Hippocampal formation (tissue), 2 donors: ENCODE results near the gene POU4F1.
"Not testable (repeated sequence)": the region's sequence is repeated elsewhere in the genome, so short reads cannot be mapped to it uniquely, and the experiment has no call there.

Experiments used
- DNase-seq, 2 donors: peaks; one replicate each; lab custom pipeline; 2025; lab: John Stamatoyannopoulos, UW

The POU4F1 gene

GRCh38 chr13:78603240-78603957 is at the start of gene POU4F1:
Gene POU4F1 (minus strand): TSS chr13:78603552. CDS start chr13:78603326, 226 bp downstream.
- DNase-seq, result no peak

DNA sequence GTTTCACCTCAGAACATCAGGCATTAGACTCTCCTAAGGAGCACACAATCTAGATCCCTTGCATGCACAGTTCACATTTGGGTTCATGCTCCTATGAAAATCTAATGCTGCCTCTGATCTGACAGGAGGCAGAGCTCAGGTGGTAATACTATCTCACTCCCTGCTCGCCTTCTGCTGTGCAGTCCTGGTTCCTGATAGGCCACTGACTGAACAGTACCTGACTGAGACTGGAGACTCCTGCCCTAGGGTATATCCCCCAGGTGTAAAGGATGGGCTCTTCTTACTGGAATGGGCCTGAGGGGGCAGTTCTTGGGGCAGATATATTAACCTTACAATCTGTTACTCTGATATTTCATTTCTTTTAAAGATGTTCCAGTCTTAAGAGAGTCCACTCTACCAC is 49.3 kb upstream of the POU4F1 start:
- DNase-seq, result no peak

GRCh38 chr13:78650717-78651083 is 47.3 kb upstream of the POU4F1 start:
- no peak for DNase-seq

GRCh38 chr13:78649997-78650716 is 46.8 kb upstream of the POU4F1 start:
- no peak for DNase-seq

- DNase-seq, result not testable (repeated sequence)
These were observed 43.8 kb upstream of the POU4F1 start for GRCh38 chr13:78647109-78647678.

- DNase-seq, result no peak
These were observed 34.9 kb upstream of the POU4F1 start for GRCh38 chr13:78638216-78638615.

- no peak for DNase-seq
These were observed 33.1 kb upstream of the POU4F1 start for GRCh38 chr13:78636495-78636894.

GRCh38 chr13:78632996-78633395 is 29.6 kb upstream of the POU4F1 start:
- DNase-seq, result no peak

DNA sequence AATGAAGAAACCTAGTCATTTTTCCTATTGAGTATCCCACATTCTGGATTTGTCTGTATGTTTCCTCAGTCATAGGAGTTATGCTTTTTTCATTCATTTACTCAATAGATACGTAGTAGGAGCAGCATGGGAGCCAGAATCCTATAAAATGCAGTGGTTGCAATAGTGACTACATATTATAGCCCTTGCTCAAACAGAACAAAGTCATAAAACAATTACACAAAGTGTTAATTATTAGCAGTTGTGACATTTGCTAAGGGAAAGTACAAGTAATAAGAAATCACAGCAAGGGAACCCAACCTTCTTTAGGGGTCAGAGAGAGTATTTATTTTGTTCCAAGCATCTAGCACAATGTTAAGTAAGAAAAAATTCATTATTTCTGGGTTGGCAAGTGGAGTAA is 27.7 kb upstream of the POU4F1 start:
- DNase-seq, result no peak

DNA sequence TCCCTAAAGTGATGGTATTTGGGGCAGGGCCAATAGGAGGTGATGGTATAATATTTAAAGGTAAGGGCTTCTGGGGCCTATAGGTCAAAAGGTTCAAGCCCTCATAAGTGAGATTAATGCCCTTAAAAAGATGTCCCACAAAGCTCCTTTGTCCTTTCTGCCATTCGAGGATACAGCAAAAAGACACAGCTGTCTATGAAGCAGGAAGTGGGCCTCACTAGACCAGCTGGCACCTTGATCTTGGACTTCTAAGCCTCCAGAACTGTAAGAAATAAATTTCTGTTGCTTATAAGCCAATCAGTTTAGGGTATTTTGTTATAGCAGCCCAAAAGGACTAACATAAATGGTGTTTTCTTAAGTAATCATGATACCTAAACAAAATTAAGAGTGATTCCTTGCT is 27.2 kb upstream of the POU4F1 start:
- no peak for DNase-seq

GRCh38 chr13:78625384-78625783 is 22.0 kb upstream of the POU4F1 start:
- no peak for DNase-seq

- DNase-seq, result no peak
These were observed 19.8 kb upstream of the POU4F1 start for GRCh38 chr13:78623132-78623531.

GRCh38 chr13:78620936-78621470 is 17.7 kb upstream of the POU4F1 start:
- DNase-seq, result no peak

- no peak for DNase-seq
These were observed 15.1 kb upstream of the POU4F1 start for GRCh38 chr13:78618411-78618810.

- no peak for DNase-seq
These were observed 7.7 kb upstream of the POU4F1 start for GRCh38 chr13:78611040-78611439.

DNA sequence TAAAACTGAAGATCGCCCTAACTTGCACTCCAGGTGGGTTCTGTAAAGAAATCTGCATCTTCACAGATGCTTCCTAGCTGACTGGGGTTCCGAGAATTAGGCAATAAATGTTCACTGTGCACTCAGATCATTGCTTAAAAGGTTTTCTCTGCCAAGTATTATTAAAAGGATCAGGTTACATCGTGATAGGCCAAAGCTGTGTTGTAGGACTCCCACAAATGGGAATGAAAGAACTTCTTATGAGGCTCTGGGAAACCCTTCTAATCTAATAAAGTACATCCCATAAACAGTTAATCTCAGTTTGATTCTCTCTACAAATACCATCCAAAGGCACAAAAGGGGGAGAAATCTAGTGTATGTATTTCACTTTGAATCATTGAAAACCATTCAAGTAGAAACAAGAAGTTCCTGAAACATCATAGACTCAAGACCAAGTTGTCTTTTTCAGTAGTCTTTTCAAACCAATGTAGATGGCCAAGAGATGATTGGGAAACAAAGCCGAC is 7.1 kb upstream of the POU4F1 start:
- no peak for DNase-seq

DNA sequence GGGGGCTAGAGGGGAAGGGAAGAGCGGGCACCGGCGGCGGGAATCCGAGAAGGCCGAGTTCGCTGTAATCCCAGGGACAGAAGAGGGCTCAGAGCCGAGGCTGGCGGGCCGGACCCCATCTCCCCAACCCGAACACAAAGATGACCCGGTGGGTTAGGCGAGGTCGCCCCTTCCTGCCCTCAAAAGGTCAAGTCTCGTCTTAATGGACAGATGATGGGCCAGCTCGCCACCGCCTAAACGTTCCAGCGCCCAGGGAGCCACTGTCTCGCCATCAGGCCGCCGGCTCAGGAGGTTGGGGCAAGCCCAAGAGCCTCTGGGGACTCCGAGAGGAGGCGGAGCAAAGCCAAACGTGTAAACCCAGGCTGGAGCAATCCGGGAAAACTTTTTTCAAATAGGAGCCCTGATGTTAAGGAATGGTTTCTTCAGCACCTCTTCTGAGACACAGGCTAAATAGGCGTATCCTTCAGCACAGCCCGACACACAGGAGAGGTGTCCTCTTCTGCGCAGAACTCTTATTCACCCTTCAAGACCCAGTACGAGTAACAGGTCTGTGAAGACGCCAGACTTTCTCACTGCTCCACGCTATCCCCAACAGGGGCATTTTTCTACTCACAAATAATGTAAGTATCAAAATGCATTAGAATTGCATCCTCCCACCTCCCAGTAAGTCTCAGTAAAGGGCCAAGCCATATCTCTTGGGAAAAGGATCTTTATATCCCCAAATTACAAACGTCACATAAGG is 6.3 kb upstream of the POU4F1 start:
- DNase-seq, result no peak

DNA sequence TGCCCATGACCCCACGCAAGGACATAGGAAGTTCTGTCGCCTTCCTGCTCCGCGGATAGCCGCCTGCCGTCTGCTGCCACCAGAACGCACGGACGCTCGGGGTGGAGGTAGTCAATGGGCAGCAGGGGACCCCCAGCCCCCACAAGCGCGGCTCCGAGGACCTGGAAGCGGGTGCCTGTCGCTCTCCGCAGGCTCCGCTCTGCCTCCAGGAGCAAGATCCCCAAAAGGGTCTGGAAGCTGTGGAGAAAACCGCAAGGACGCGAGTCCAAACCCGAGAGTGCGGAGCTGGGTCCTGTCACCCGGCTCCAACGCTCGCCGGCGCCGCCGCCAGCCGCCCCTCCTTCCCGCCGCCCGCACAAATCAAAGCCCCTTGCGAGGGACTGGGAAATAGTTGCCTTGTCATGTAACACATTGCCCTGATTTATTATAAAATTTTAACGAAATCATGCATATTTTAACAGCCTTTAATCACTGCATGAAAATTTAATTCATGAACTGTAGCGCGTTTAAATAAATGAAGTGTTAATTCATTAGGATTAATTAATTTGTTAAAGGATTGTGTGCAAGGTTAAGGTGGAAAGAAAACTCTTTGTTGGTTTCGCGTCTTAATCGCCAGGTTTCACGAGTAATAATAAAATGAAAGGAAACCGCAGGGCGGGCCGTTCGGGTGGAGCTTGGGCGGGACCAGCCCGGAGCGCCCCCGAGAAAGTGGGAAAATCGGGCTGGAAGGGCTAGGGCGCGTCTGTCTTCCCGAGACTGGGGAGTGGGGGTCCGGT is 5.5 kb upstream of the POU4F1 start:
- DNase-seq, result no peak

DNA sequence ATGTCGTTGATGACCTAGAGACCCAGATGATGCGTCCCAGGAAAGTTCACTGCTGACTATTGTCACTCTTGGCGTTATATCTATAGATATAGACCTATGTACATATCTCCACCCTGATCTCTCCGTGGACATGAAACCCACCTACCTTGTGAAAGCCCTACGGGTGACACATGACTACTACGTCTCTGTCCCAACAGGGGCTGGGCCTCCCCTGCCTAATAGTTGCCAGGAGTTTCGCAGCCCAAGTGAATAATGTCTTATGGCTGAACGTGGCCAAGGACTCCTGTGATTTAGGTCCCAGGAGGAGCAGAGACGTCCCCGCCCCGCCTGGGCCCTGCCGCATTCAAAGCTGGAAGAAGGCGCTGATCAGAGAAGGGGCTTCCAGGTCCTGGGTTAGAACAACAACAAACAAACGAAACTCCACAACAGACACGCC is 4.9 kb upstream of the POU4F1 start:
- no peak for DNase-seq

GRCh38 chr13:78607409-78608251 is 4.3 kb upstream of the POU4F1 start:
- no peak for DNase-seq
